Esophagus squamous epithelium (tissue), 4 donors: Measurements from ENCODE around the gene RPL37.

Source experiments
- POLR2A ChIP-seq, 4 donors: fragments of 450-650 bp; IDR thresholded peaks; one replicate each; pipeline ENCODE4 v1.6.1; 2017; ENCODE audit warnings: antibody characterized with exemption in 4 of 4, mild to moderate bottlenecking in 4 of 4, moderate library complexity in 3 of 4
- TF ChIP-seq, protein P1 (sequence below), 6 experiments: fragments of 450-650 bp in 4 of 6; fragments of 200-600 bp in 2 of 6; sonication (generic) in 2 of 6; IDR thresholded peaks; one replicate each; pipeline ENCODE4 v1.5.1; 2016 to 2019; ENCODE audit warnings: antibody characterized with exemption in 6 of 6, mild to moderate bottlenecking in 4 of 6, moderate library complexity in 4 of 6

DNA sequence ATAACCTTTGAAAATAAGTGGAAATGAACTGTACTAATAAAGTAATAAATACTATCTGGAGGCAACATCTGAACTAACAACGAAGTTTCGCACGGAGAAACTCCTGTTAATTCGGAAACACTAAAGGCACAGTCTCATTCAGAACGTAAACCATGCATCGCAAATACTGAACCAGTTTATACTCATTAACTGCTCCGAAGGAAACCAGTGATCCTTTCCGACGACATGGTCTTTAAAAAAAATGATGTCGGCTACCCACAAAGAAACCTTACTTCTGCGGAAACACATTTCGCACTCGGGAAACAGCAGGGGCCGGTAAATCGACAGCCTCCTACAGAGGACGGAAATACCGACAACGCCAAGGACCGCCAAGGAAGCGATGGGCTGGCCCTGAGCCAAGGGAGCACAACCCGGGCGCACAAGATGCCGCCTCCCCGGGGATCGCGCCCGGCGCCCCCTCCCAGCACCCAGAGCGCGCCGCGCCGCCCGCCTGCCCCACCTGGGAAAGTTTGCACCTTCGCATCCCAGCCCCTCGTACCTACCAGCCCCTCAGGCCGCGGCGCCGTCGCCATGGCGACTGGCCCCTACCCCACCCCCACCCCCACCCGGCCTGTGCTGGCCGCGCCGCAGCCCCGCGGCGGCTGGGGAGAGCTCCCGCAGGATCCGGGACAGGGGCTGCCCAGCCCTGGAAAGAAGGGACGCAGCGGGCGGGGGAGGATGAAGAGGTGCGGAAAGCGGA lies 37.6 kb downstream of the RPL37 start:
- TF ChIP-seq, protein P1, sequence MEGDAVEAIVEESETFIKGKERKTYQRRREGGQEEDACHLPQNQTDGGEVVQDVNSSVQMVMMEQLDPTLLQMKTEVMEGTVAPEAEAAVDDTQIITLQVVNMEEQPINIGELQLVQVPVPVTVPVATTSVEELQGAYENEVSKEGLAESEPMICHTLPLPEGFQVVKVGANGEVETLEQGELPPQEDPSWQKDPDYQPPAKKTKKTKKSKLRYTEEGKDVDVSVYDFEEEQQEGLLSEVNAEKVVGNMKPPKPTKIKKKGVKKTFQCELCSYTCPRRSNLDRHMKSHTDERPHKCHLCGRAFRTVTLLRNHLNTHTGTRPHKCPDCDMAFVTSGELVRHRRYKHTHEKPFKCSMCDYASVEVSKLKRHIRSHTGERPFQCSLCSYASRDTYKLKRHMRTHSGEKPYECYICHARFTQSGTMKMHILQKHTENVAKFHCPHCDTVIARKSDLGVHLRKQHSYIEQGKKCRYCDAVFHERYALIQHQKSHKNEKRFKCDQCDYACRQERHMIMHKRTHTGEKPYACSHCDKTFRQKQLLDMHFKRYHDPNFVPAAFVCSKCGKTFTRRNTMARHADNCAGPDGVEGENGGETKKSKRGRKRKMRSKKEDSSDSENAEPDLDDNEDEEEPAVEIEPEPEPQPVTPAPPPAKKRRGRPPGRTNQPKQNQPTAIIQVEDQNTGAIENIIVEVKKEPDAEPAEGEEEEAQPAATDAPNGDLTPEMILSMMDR (IDR thresholded peaks at IDR 0.05): no peak
- TF ChIP-seq POLR2A (IDR thresholded peaks at IDR 0.05): no peak
